Adipocyte (in vitro differentiated cells): ENCODE measurements around the gene SCUBE1.
A peak's percentile ranks its signal among the peaks of the same experiment; 100 is the strongest.

Experiments used
- DNase-seq: peaks from one replicate; pipeline ENCODE4 v3.0.0-alpha.2; 2015; ENCODE audit warnings: low read depth
- H3K27me3 ChIP-seq: replicated peaks from 2 replicates; pipeline ENCODE4 v1.7.0; 2013; ENCODE audit warnings: mild to moderate bottlenecking, low read length, moderate library complexity; ENCODE audit not compliant: control insufficient read depth, insufficient read depth
- H3K36me3 ChIP-seq: 2 replicates; pipeline ENCODE4 v1.7.0; 2013; ENCODE audit warnings: low read length, mild to moderate bottlenecking, moderate library complexity; ENCODE audit not compliant: control insufficient read depth, insufficient read depth, severe bottlenecking
- H3K4me1 ChIP-seq: 2 replicates; pipeline ENCODE4 v1.7.0; 2013; ENCODE audit warnings: mild to moderate bottlenecking, low read length, moderate library complexity; ENCODE audit not compliant: control insufficient read depth, insufficient read depth
- H3K4me3 ChIP-seq: 2 replicates; pipeline ENCODE4 v1.7.0; 2013; ENCODE audit warnings: mild to moderate bottlenecking, low read length, moderate library complexity
- H3K9ac ChIP-seq: 2 replicates; pipeline ENCODE4 v1.7.0; 2013; ENCODE audit warnings: mild to moderate bottlenecking, low read length, moderate library complexity
- H3K9me3 ChIP-seq: 2 replicates; pipeline ENCODE4 v1.7.0; 2013; ENCODE audit warnings: mild to moderate bottlenecking, low read length, moderate library complexity; ENCODE audit not compliant: control insufficient read depth

Gene SCUBE1

GRCh38 chr22:43263645-43264514 lies 79.3 kb downstream of the SCUBE1 start:
- H3K9ac ChIP-seq, result no peak overlapping the region
- peaks cover 72% of the 10 kb centered on the region for H3K27me3 ChIP-seq
- no peaks in the 10 kb centered on the region for H3K36me3 ChIP-seq
- H3K4me3 ChIP-seq, result no peak overlapping the region
- peaks cover 11% of the 10 kb centered on the region for H3K4me1 ChIP-seq
- DNase-seq, result peak; percentile 59
- no peaks in the 10 kb centered on the region for H3K9me3 ChIP-seq

- H3K9ac ChIP-seq, result no peak overlapping the region
- H3K4me1 ChIP-seq, result peaks cover 11% of the 10 kb centered on the region
- DNase-seq, result no peak
- no peak overlapping the region for H3K4me3 ChIP-seq
- no peaks in the 10 kb centered on the region for H3K9me3 ChIP-seq
- peaks cover 67% of the 10 kb centered on the region for H3K27me3 ChIP-seq
- no peaks in the 10 kb centered on the region for H3K36me3 ChIP-seq
These were observed 80.1 kb downstream of the SCUBE1 start for GRCh38 chr22:43262990-43263644.

- H3K9me3 ChIP-seq, result no peaks in the 10 kb centered on the region
- H3K4me1 ChIP-seq, result peaks cover 11% of the 10 kb centered on the region
- no peak overlapping the region for H3K4me3 ChIP-seq
- H3K9ac ChIP-seq, result no peak overlapping the region
- H3K27me3 ChIP-seq, result peaks cover 63% of the 10 kb centered on the region
- H3K36me3 ChIP-seq, result no peaks in the 10 kb centered on the region
- DNase-seq, result no peak
These were observed 82.6 kb downstream of the SCUBE1 start for GRCh38 chr22:43260331-43261231.

GRCh38 chr22:43257961-43258360 lies 85.2 kb downstream of the SCUBE1 start:
- H3K27me3 ChIP-seq, result peaks cover 61% of the 10 kb centered on the region
- DNase-seq, result no peak
- H3K9me3 ChIP-seq, result no peaks in the 10 kb centered on the region
- no peaks in the 10 kb centered on the region for H3K4me1 ChIP-seq
- no peaks in the 10 kb centered on the region for H3K36me3 ChIP-seq
- no peak overlapping the region for H3K9ac ChIP-seq
- no peak overlapping the region for H3K4me3 ChIP-seq

GRCh38 chr22:43257549-43257948 lies 85.6 kb downstream of the SCUBE1 start:
- no peaks in the 10 kb centered on the region for H3K4me1 ChIP-seq
- DNase-seq, result no peak

GRCh38 chr22:43256976-43257545 lies 86.1 kb downstream of the SCUBE1 start:
- no peak overlapping the region for H3K9ac ChIP-seq
- no peak for DNase-seq
- no peak overlapping the region for H3K4me3 ChIP-seq
- no peaks in the 10 kb centered on the region for H3K4me1 ChIP-seq
- H3K36me3 ChIP-seq, result no peaks in the 10 kb centered on the region
- H3K9me3 ChIP-seq, result no peaks in the 10 kb centered on the region
- peaks cover 62% of the 10 kb centered on the region for H3K27me3 ChIP-seq

More at GRCh38 chr22:43257549-43257948, 85.6 kb downstream of the SCUBE1 start:
- Histone ChIP-seq H3K36me3 (no peaks in the 10 kb centered on the region), H3K4me3 (no peak overlapping the region), H3K9me3 (no peaks in the 10 kb centered on the region), H3K27me3 (peaks cover 63% of the 10 kb centered on the region), H3K9ac (no peak overlapping the region)

GRCh38 chr22:43256569-43256968 lies 86.6 kb downstream of the SCUBE1 start:
- no peak overlapping the region for H3K4me3 ChIP-seq
- H3K4me1 ChIP-seq, result no peaks in the 10 kb centered on the region
- H3K9me3 ChIP-seq, result no peaks in the 10 kb centered on the region
- DNase-seq, result no peak
- peaks cover 62% of the 10 kb centered on the region for H3K27me3 ChIP-seq
- no peak overlapping the region for H3K9ac ChIP-seq
- H3K36me3 ChIP-seq, result no peaks in the 10 kb centered on the region

- DNase-seq, result no peak
- Histone ChIP-seq H3K4me3 (no peak overlapping the region), H3K27me3 (peaks cover 63% of the 10 kb centered on the region), H3K4me1 (no peaks in the 10 kb centered on the region), H3K36me3 (no peaks in the 10 kb centered on the region), H3K9ac (no peak overlapping the region), H3K9me3 (no peaks in the 10 kb centered on the region)
These were observed 87.9 kb downstream of the SCUBE1 start for GRCh38 chr22:43255299-43255698.

GRCh38 chr22:43253839-43254238 lies 89.3 kb downstream of the SCUBE1 start:
- no peaks in the 10 kb centered on the region for H3K36me3 ChIP-seq
- no peak overlapping the region for H3K4me3 ChIP-seq
- no peaks in the 10 kb centered on the region for H3K4me1 ChIP-seq
- H3K9ac ChIP-seq, result no peak overlapping the region
- no peaks in the 10 kb centered on the region for H3K9me3 ChIP-seq
- peaks cover 64% of the 10 kb centered on the region for H3K27me3 ChIP-seq
- no peak for DNase-seq

GRCh38 chr22:43252319-43252718 lies 90.9 kb downstream of the SCUBE1 start:
- Histone ChIP-seq H3K4me3 (no peak overlapping the region), H3K9ac (no peak overlapping the region), H3K27me3 (peaks cover 63% of the 10 kb centered on the region), H3K4me1 (no peaks in the 10 kb centered on the region), H3K36me3 (no peaks in the 10 kb centered on the region), H3K9me3 (no peaks in the 10 kb centered on the region)
- no peak for DNase-seq
